Putamen (tissue), 1 donor: ENCODE data around the gene STIM2.
"Not testable (repeated sequence)": the region's sequence is repeated elsewhere in the genome, so short reads cannot be mapped to it uniquely, and the experiment has no call there.

ENCODE experiments used
- DNase-seq: peaks from one replicate; pipeline ENCODE4 v3.0.0-alpha.2; 2016; ENCODE audit warnings: low spot score

STIM2 gene

DNA sequence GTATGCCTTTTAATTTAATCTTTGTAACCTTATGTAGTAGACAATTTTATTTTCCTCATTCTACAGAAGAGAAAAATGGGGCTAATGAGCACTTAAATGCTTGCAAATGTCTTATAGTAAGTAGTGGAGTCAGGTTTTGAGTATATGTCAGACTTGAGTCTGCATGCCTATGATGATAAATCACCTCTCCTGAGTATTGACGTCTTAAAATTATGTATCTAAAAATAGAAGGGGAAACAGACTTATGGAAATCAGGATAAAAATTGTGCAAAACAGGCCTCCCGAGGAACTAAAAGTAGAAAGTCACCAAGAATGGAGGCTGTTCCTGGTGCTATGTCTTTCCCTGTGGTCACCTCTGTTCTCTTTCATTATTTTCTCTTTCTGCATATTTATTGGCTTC lies 92.7 kb downstream of the STIM2 start:
- DNase-seq, result no peak

- no peak for DNase-seq
Measured at GRCh38 chr4:26953770-26954423, 93.3 kb downstream of the STIM2 start.

GRCh38 chr4:26955241-26955640 lies 94.6 kb downstream of the STIM2 start:
- DNase-seq, result no peak

DNA sequence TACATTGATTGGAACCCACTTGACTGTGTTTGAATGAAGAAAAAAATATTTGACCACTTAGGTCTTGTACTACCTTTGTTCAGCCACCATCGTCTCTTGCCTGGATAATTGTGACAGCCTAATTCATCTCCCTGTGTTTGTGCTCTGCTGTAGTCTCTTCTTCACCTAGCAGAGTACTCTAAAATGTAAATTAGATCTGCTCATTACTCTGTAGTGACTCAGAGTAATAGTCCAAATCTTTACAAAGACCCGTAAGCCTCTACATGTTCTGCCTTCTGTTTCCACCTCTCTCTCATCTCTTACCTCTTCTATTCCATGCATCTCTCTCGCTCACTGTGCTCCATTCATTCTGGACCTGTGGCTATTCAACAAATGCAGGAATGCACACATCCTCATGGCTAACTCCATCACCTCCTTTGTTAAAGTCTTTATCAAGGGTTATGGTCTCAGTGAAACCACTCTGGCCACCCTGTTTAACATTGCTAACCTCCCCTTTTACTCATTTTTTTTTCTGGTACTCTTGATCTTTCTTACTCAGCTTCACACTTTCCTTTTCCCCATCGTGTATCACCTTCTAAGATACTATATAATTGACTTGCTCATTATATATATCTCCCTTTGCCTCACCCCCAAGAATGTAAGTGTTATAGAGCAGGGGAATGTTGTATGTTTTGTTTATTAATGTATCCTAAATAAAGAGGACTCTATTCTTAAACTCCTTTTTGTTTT lies 98.4 kb downstream of the STIM2 start:
- DNase-seq, result no peak

- DNase-seq, result no peak
Measured at GRCh38 chr4:26959654-26960047, 99.0 kb downstream of the STIM2 start.

DNA sequence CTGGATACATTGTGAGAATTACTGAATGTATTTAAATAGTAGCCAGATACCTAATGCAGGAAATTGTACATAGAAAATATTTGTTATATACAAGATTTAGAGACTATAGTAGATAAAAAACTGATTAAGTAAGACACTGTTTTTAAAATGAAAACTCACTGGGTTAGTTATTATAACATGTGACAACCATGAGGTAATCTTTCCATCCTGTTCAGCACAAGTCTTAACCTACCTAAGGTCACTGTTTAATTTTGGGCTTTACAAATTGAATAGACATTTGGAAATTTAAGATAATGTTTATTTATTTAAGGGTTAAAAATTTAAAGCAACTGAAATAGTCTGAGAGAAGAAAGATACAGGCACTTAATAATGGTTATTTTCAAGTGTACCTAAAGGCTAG lies 102.1 kb downstream of the STIM2 start:
- no peak for DNase-seq

DNA sequence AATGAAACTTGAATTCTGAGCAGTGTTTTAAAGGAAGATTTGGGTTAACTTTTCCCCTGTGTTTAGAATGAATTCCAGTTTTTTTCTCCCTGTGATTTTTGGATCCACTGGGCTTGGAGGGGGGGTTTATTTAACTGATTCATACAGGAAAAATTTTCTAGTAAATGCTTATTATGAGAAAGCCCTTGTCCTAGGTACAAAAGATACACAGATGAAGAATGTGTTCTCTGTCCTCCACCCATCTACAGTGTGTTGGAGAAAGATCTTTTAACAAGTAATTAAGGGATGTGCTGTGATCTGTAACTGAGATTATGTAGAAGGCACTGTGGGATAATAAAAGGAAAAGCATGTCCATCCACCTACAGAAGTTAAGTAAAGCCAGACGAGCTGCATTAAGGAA lies 103.9 kb downstream of the STIM2 start:
- DNase-seq, result no peak

GRCh38 chr4:26964994-26965393 lies 104.4 kb downstream of the STIM2 start:
- DNase-seq, result no peak

DNA sequence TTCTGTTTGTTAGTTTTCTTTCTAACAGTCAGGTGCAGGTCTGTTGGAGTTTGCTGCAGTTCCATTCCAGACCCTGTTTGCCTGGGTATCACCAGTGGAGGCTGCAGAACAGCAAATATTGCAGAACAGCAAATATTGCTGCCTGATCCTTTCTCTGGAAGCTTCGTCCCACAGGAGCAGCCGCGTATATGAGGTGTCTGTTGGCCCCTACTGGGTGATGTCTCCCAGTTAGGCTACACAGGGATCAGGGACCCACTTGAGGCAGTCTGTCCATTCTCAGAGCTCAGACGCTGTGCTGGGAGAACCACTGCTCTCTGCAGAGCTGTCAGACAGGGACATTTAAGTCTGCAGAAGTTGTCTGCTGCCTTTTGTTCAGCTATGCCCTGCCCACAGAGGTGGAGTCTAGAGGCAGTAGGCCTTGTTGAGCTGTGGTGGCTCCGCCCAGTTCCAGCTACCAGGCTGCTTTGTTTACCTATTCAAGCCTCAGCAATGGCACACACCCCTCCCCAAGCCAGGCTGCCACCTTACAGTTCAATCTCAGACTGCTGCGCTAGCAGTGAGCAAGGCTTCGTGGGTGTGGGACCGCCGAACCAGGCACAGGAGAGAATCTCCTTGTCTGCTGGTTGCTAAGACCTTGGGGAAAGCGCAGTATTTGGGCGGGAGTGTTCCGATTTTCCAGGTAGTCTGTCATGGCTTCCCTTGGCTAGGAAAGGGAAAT lies 115.0 kb downstream of the STIM2 start:
- not testable (repeated sequence) for DNase-seq

DNA sequence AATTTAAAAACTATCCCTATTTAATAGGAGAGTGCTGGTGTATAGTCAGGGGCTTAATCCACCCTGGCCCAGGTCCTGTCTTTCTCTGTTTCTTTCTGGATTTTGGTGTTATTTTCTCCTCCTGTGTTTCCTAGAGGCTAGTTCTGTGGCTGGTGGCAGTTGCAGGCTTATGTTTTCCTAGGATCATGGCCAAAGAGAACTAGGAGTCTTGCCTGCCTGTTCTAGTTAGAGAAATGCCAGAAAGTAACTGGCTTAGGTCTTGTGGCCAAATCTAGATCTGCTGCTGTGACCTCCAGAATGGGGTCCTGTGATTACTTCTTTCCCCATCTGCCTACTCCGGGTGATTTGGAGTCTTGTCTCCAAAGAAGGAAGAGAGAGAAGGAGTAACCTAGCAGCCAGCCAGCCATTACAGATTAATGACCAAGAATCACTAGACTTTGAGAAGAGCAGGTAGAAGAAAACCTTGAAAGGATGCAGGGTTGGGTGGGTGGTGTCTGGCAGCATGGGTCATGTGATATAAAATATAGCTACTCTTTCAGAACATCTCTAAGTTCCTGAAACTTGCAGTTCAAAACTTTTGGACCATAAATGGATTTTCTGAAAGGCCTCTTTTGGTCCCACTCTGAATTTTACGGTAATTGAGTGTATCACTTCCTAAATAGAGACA lies 117.9 kb downstream of the STIM2 start:
- DNase-seq, result no peak

GRCh38 chr4:26984896-26985295 lies 124.3 kb downstream of the STIM2 start:
- DNase-seq, result no peak

- no peak for DNase-seq
Measured at GRCh38 chr4:26985873-26986272, 125.2 kb downstream of the STIM2 start.

GRCh38 chr4:26987191-26987590 lies 126.5 kb downstream of the STIM2 start:
- no peak for DNase-seq

DNA sequence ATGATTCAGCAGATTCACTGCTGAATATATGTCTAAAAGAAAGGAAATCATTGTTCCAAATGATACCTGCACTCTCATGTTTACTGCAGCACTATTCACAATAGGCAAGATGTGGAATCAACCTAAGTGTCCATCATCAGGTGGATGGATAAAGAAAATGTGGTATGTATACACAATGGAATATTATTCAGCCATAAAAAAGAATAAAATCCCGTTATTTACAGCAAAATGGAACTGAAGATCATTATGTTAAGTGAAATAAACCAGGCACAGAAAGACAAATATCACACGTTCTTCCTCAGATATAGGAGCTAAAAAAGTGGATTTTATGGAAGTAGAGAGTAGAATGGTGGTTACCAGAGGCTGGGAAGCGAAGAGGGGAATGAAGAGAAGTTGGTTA lies 130.4 kb downstream of the STIM2 start:
- DNase-seq, result no peak

- peak; percentile 35 for DNase-seq
Measured at GRCh38 chr4:26992657-26993361, 132.2 kb downstream of the STIM2 start.

GRCh38 chr4:26993539-26993938 lies 132.9 kb downstream of the STIM2 start:
- no peak for DNase-seq

- no peak for DNase-seq
Measured at GRCh38 chr4:26993967-26994366, 133.3 kb downstream of the STIM2 start.

- no peak for DNase-seq
Measured at GRCh38 chr4:26995316-26995715, 134.7 kb downstream of the STIM2 start.

DNA sequence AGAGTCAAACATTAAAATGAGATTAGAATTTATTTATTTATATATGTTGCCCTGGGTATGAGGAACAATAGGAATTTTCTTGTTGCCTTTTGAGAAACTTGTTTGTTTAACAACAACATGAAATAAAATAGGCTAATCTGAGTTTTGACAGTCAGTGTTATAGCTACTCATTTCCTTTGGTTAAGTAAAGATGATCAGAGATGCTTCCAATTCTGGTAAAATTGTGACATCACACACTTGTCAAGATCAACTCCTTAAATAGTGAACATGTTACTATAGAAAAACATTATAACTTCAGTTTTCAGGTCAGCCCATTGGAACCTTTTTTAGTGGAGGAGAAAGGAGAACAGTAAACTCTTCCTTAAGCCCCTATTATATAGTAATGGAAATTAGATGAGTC lies 136.1 kb downstream of the STIM2 start:
- no peak for DNase-seq

GRCh38 chr4:26999689-27000088 lies 139.0 kb downstream of the STIM2 start:
- DNase-seq, result no peak

DNA sequence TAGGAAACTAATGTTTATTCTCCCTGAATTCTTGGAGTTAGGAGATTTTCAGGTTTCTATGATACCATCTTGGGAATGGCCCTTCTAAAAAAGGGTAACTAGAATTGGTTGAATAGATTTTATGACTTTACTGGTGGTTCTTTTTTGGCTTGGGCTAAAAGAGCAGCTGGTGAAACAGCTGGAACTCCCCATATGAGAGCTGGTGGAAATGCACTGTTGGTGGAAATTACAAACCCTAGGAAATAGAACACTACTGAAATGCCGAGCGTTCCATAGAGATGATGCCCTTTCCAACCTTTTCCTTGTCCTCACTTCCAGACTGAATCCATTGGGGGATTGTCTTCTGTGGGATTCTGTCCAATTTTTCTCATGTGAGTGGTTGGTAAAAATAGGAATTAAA lies 139.5 kb downstream of the STIM2 start:
- DNase-seq, result no peak

GRCh38 chr4:27000820-27001219 lies 140.2 kb downstream of the STIM2 start:
- no peak for DNase-seq
